CD4-positive, alpha-beta T cell (primary cell): ENCODE measurements around the gene TEX54. TPM values are rescaled to one million over a fixed set of nuclear protein-coding genes. Genes with fewer than 3 reads are reported as not detected.

Experiments used
- ATAC-seq: fragments of 200-7000 bp; cut with Tn5 transposase; one replicate; pipeline ENCODE4 v1.10.0; 2022; ENCODE audit warnings: mild to moderate bottlenecking; ENCODE audit not compliant: poor library complexity
- CTCF ChIA-PET: fragments of 350-600 bp; sonication (Branson Sonifier 250); formaldehyde crosslinking; loops from one replicate; lab custom pipeline; 2021; ENCODE audit warnings: antibody characterized with exemption, inconsistent platforms; lab: Charles Lee
- POLR2A ChIA-PET: fragments of 350-600 bp; sonication (Branson Sonifier 250); formaldehyde crosslinking; loops from one replicate; lab custom pipeline; 2021; ENCODE audit warnings: antibody characterized with exemption, inconsistent platforms; lab: Charles Lee
- DNase-seq, 14 experiments: peaks; one replicate each; pipeline ENCODE4 v3.0.0-alpha.2; 2013 to 2020; ENCODE audit warnings: mixed read lengths in 2 of 14
- H3K27ac ChIP-seq, 2 donors: one replicate each; pipeline versions ENCODE4 v1.5.1 to v1.7.0; 2013; ENCODE audit warnings: low read length in 2 of 2, low read depth in 1 of 2, mild to moderate bottlenecking in 1 of 2
- H3K27me3 ChIP-seq, 2 experiments: 1 replicate in 1 of 2; 2 replicates in 1 of 2; pipeline versions ENCODE4 v1.6.1 to v1.7.0; 2013; ENCODE audit warnings: low read length in 2 of 2, control low read depth in 1 of 2, mild to moderate bottlenecking in 1 of 2, moderate library complexity in 1 of 2; ENCODE audit not compliant: insufficient read depth in 2 of 2, control insufficient read depth in 1 of 2
- H3K36me3 ChIP-seq: one replicate; pipeline ENCODE4 v1.6.1; 2013; ENCODE audit warnings: low read length, control low read depth; ENCODE audit not compliant: insufficient read depth
- H3K4me1 ChIP-seq: one replicate; pipeline ENCODE4 v1.6.1; 2013; ENCODE audit warnings: low read length, control low read depth; ENCODE audit not compliant: insufficient read depth
- H3K4me3 ChIP-seq: one replicate; pipeline ENCODE4 v1.5.1; 2013; ENCODE audit warnings: mild to moderate bottlenecking, low read length, moderate library complexity
- H3K9me3 ChIP-seq, 2 experiments: 1 replicate in 1 of 2; 2 replicates in 1 of 2; pipeline versions ENCODE4 v1.6.1 to v1.7.0; 2013; ENCODE audit warnings: low read length in 2 of 2, mild to moderate bottlenecking in 2 of 2, control low read depth in 1 of 2, moderate library complexity in 1 of 2; ENCODE audit not compliant: control insufficient read depth in 1 of 2, insufficient read depth in 1 of 2
- H3K27ac Mint-ChIP-seq: one replicate; pipeline ENCODE4 v1.8.0; 2020; ENCODE audit warnings: mixed read lengths
- H3K27me3 Mint-ChIP-seq: one replicate; pipeline ENCODE4 v1.8.0; 2021; ENCODE audit warnings: mixed read lengths
- H3K36me3 Mint-ChIP-seq: one replicate; pipeline ENCODE4 v1.8.0; 2021; ENCODE audit warnings: low read depth, mixed read lengths
- H3K4me1 Mint-ChIP-seq: one replicate; pipeline ENCODE4 v1.8.0; 2021; ENCODE audit warnings: low read depth, mixed read lengths
- H3K4me3 Mint-ChIP-seq: one replicate; pipeline ENCODE4 v1.8.0; 2020; ENCODE audit warnings: mild to moderate bottlenecking, mixed read lengths
- H3K9me3 Mint-ChIP-seq: one replicate; pipeline ENCODE4 v1.8.0; 2020; ENCODE audit warnings: mixed read lengths
- CTCF ChIP-seq: fragments of 200-600 bp; IDR thresholded peaks from one replicate; pipeline ENCODE4 v1.8.0; 2022; ENCODE audit warnings: antibody characterized with exemption, mild to moderate bottlenecking
- intact Hi-C, 2 experiments: fragments of 100-400 bp; cut with DNase I in 1 of 2; cut with micrococcal nuclease in 1 of 2; formaldehyde crosslinking; loops; one replicate each; pipeline versions ENCODE4 v1.15.1 to v1.9.0; 2023 to 2025; cut with DNase I, micrococcal nuclease
- total RNA-seq, 174 experiments: library from RNA in 2 of 174; stranded (reverse) in 2 of 174; gene quantifications; one replicate each; pipeline ENCODE4 v1.2.3 and lab custom pipeline; 2021 to 2026

The TEX54 gene
- total RNA-seq, 2 experiments from 2014 or later = 0.59 TPM; not detected in 1

DNA sequence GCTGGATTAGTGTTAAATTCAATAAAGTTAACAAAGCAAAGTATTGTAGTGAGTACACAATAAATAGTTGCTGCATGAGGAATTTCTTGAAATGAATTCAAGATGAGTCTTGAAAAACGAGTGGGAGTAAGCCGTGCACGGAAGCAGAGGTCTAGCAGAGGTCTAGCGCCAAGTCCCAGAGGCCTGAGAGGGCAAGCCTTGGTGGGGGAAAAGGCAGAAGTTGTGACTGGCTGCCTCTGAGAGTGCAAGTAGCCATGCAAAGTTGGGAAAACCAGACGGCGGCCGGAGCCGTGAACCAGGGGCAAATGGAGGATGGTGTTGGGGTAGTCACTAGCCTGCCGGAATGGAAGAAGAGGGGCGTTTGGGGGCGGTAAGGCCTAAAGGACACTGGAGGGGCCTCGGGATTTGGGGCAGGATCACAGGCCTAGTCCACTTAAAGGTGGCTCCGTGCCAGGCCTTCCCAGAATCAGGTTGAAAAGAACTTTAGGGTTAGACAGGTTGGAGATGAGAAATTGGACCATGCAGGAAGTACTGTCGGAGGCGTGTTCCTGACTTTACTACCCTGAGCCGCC is 47.7 kb upstream of the TEX54 start:
- H3K36me3 ChIP-seq = peaks cover 30% of the 10 kb centered on the region
- Mint-ChIP-seq H3K27me3 (no peaks in the 10 kb centered on the region), H3K9me3 (no peaks in the 10 kb centered on the region), H3K4me1 (peaks cover 47% of the 10 kb centered on the region), H3K36me3 (peaks cover 53% of the 10 kb centered on the region), H3K4me3 (peak overlapping the region; percentile 93), H3K27ac (peak overlapping the region; percentile 100)
- H3K27me3 ChIP-seq = no peaks in the 10 kb centered on the region
- ATAC-seq (no peak), DNase-seq (peak in 3 of 14 experiments; percentile 8 to 22 (median 14))
- intact Hi-C loops = loop anchor here (2.0 to 10.0 kb wide), 8 partner anchors 18 to 753 kb away; partner anchors contain the start of genes STX5 (in 1 of the 2), TAF6L (in 1 of the 2), TEX54 (in 1 of the 2) and TUT1 (in 1 of the 2)
- CTCF ChIA-PET = interaction anchor here (0.8 to 3.6 kb wide), 11 partner anchors 25 to 289 kb away, joined by 3 to 35 read pairs (median 8); partner anchors contain the start of genes STX5, TEX54, TMEM179B and TUT1
- peaks cover 44% of the 10 kb centered on the region for H3K4me1 ChIP-seq
- POLR2A ChIA-PET = interaction anchor here (0.8 to 4.0 kb wide), 24 partner anchors 10 to 1008 kb away, joined by 3 to 95 read pairs (median 6); partner anchors contain the start of genes BSCL2, C11orf98, CSKMT and EEF1G
- peak overlapping the region; percentile 99 for H3K4me3 ChIP-seq
- peak overlapping the region; percentile 95 to 98 for H3K27ac ChIP-seq
- no peaks in the 10 kb centered on the region for H3K9me3 ChIP-seq
- TF ChIP-seq CTCF = no peak

DNA sequence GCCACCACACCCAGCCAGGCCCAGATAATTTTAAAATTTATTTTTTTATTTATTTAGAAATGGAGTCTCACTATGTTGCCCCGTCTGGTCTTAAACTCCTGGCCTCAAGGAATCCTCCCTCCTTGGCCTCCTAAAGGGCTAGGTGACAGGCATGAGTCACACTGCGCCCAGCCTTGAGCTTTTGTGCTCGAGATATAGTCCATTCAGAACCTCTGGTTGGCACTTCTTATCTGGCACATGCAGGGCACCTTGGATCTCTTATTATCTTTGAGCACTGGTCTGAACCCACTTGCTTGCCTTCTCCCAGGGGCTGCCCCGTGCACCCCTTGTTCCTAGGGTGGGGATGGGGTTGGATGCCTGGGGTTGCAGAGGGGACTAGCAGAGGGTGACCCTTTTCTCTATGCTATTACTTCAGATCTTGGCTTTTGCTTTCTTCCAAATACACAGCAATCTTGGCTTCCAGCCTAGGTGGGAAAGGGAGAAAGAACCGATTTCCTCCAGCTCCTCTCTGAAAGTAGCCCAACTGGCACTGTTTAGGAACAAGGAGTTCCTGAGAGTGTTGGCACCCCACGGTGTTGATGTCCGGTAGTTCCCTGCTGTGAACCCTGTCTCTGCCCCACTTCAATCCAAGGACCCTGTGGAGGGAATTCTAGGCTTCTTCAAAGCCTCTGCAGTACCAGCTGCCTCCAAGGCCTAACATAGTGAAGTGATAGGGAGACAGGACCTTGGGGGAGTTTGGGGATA is 46.8 kb upstream of the TEX54 start:
- intact Hi-C loops = no loop called here
- Mint-ChIP-seq H3K9me3 (no peaks in the 10 kb centered on the region), H3K4me1 (peaks cover 44% of the 10 kb centered on the region), H3K4me3 (peak overlapping the region; percentile 93), H3K27ac (peak overlapping the region; percentile 100), H3K36me3 (peaks cover 45% of the 10 kb centered on the region), H3K27me3 (no peaks in the 10 kb centered on the region)
- Histone ChIP-seq H3K27me3 (no peaks in the 10 kb centered on the region), H3K36me3 (peaks cover 20% of the 10 kb centered on the region), H3K4me1 (peaks cover 41% of the 10 kb centered on the region), H3K9me3 (no peaks in the 10 kb centered on the region), H3K4me3 (no peak overlapping the region), H3K27ac (no peak overlapping the region)
- ATAC-seq = no peak
- TF ChIP-seq CTCF = no peak
- ChIA-PET POLR2A (interaction anchor here (1.2 to 3.9 kb wide), 3 partner anchors 24 to 281 kb away, joined by 3 to 78 read pairs (median 44); partner anchors contain the start of gene TMEM179B), CTCF (interaction anchor here (0.6 to 3.6 kb wide), 2 partner anchors 93 to 560 kb away, joined by 3 to 35 read pairs; partner anchors contain the start of gene TMEM179B)
- no peak for DNase-seq

DNA sequence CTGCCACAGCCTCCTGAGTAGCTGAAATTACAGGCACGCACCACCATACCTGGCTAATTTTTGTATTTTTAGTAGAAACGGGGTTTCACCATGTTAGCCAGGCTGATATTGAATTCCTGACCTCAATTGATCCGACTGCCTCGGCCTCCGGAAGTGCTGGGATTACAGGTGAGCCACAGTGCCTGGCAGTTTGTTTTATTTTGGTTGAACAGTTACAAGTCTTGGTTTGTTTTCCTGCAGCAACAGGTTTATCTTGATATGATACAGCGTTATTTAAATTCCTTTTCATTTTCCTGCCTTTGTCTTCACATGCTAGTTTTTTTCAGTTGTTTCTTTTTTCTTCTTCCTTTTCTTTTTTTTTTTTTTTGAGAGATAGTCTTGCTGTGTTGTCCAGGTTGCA is 44.1 kb upstream of the TEX54 start:
- Mint-ChIP-seq H3K27me3 (no peaks in the 10 kb centered on the region), H3K4me1 (peaks cover 18% of the 10 kb centered on the region), H3K9me3 (no peaks in the 10 kb centered on the region), H3K36me3 (peaks cover 24% of the 10 kb centered on the region), H3K27ac (no peak overlapping the region), H3K4me3 (no peak overlapping the region)
- CTCF ChIA-PET = no interaction called here
- Histone ChIP-seq H3K27ac (no peak overlapping the region), H3K4me1 (peaks cover 16% of the 10 kb centered on the region), H3K36me3 (no peaks in the 10 kb centered on the region), H3K9me3 (no peaks in the 10 kb centered on the region), H3K4me3 (no peak overlapping the region), H3K27me3 (no peaks in the 10 kb centered on the region)
- intact Hi-C loops = no loop called here
- no peak for TF ChIP-seq CTCF
- no peak for DNase-seq
- ATAC-seq = no peak
- POLR2A ChIA-PET = no interaction called here
